WTC11 (cell line): ENCODE measurements around the gene OSM. TPM values are rescaled to one million over a fixed set of nuclear protein-coding genes. Genes with fewer than 3 reads are reported as not detected.
A peak's percentile ranks its signal among the peaks of the same experiment; 100 is the strongest.

Experiments used
- ATAC-seq: fragments of 200-7000 bp; cut with Tn5 transposase; 2 replicates; pipeline ENCODE4 v1.10.0; 2021; ENCODE audit warnings: mild to moderate bottlenecking, moderate library complexity
- CTCF ChIA-PET: fragments of 300-600 bp; sonication (Branson Sonifier 250); formaldehyde crosslinking; loops from one replicate; lab custom pipeline; 2021; ENCODE audit warnings: antibody characterized with exemption; lab: Charles Lee
- POLR2A ChIA-PET: fragments of 350-600 bp; sonication (Branson Sonifier 250); formaldehyde crosslinking; loops from one replicate; lab custom pipeline; 2021; ENCODE audit warnings: antibody characterized with exemption; lab: Charles Lee
- DNase-seq: peaks from one replicate; pipeline ENCODE4 v3.0.0; 2021; ENCODE audit warnings: low spot score
- H3K27ac Mint-ChIP-seq: 2 replicates; pipeline ENCODE4 v1.8.0; 2021; ENCODE audit warnings: mixed read lengths
- H3K27me3 Mint-ChIP-seq: 2 replicates; pipeline ENCODE4 v1.8.0; 2021; ENCODE audit warnings: low read depth, mild to moderate bottlenecking, moderate library complexity, mixed read lengths
- H3K36me3 Mint-ChIP-seq: 2 replicates; pipeline ENCODE4 v1.8.0; 2021; ENCODE audit warnings: mixed read lengths
- H3K4me1 Mint-ChIP-seq: 2 replicates; pipeline ENCODE4 v1.8.0; 2022; ENCODE audit warnings: mixed read lengths
- H3K4me3 Mint-ChIP-seq: 2 replicates; pipeline ENCODE4 v1.8.0; 2021; ENCODE audit warnings: mild to moderate bottlenecking, moderate library complexity, mixed read lengths
- H3K9me3 Mint-ChIP-seq: 2 replicates; pipeline ENCODE4 v1.8.0; 2021; ENCODE audit warnings: mixed read lengths
- ATF2 ChIP-seq: sonication (generic); formaldehyde crosslinking; IDR thresholded peaks from 2 replicates; pipeline ENCODE4 v1.8.1; 2022; ENCODE audit warnings: low read depth, missing genetic modification reagents, borderline replicate concordance
- CREB1 ChIP-seq: sonication (generic); formaldehyde crosslinking; IDR thresholded peaks from 2 replicates; pipeline ENCODE4 v1.8.0; 2023; ENCODE audit warnings: mild to moderate bottlenecking, missing genetic modification reagents
- ERG ChIP-seq: fragments of 250-450 bp; sonication (Bioruptor Pico); IDR thresholded peaks from 2 replicates; pipeline ENCODE4 v1.8.0; 2021; ENCODE audit warnings: mild to moderate bottlenecking
- FOXP4 ChIP-seq: sonication (generic); formaldehyde crosslinking; IDR thresholded peaks from 2 replicates; pipeline ENCODE4 v1.8.0; 2022; ENCODE audit warnings: mild to moderate bottlenecking, missing genetic modification reagents
- IRF1 ChIP-seq: sonication (generic); formaldehyde crosslinking; IDR thresholded peaks from 2 replicates; pipeline ENCODE4 v1.8.0; 2023; ENCODE audit warnings: missing genetic modification reagents
- JAZF1 ChIP-seq: fragments of 250-450 bp; sonication (Bioruptor Pico); IDR thresholded peaks from 2 replicates; pipeline ENCODE4 v1.9.0; 2021; ENCODE audit warnings: moderate library complexity, mild to moderate bottlenecking, inconsistent platforms
- NFE2L1 ChIP-seq: sonication (generic); formaldehyde crosslinking; IDR thresholded peaks from 2 replicates; pipeline ENCODE4 v1.8.1; 2023; ENCODE audit warnings: missing genetic modification reagents
- NR2C2 ChIP-seq: sonication (generic); formaldehyde crosslinking; IDR thresholded peaks from 2 replicates; pipeline ENCODE4 v1.8.0; 2022; ENCODE audit warnings: mild to moderate bottlenecking, missing genetic modification reagents
- RELA ChIP-seq: sonication (generic); formaldehyde crosslinking; IDR thresholded peaks from 2 replicates; pipeline ENCODE4 v1.8.1; 2022; ENCODE audit warnings: missing genetic modification reagents, mild to moderate bottlenecking, borderline replicate concordance
- RORB ChIP-seq: fragments of 250-450 bp; sonication (Bioruptor Pico); IDR thresholded peaks from 2 replicates; pipeline ENCODE4 v1.9.0; 2021; ENCODE audit warnings: mild to moderate bottlenecking
- ZNF121 ChIP-seq: sonication (generic); formaldehyde crosslinking; IDR thresholded peaks from 2 replicates; pipeline ENCODE4 v1.8.0; 2023; ENCODE audit warnings: missing genetic modification reagents
- ZNF263 ChIP-seq: sonication (generic); formaldehyde crosslinking; IDR thresholded peaks from 2 replicates; pipeline ENCODE4 v1.8.1; 2022; ENCODE audit warnings: low read depth, mild to moderate bottlenecking, moderate library complexity, missing genetic modification reagents
- ZNF512 ChIP-seq: sonication (generic); formaldehyde crosslinking; IDR thresholded peaks from 2 replicates; pipeline ENCODE4 v1.8.1; 2022; ENCODE audit warnings: missing genetic modification reagents, borderline replicate concordance
- ZNF671 ChIP-seq: fragments of 250-450 bp; sonication (Bioruptor Pico); IDR thresholded peaks from 2 replicates; pipeline ENCODE4 v1.8.0; 2021; ENCODE audit warnings: mild to moderate bottlenecking
- total RNA-seq: library from RNA; stranded (reverse); gene quantifications from 3 replicates; pipeline ENCODE4 v1.2.3, GENCODE V29; 2021
- TF ChIP-seq, protein P1 (sequence below): sonication (generic); formaldehyde crosslinking; IDR thresholded peaks from 2 replicates; pipeline ENCODE4 v1.8.1; 2023; ENCODE audit warnings: mild to moderate bottlenecking, missing genetic modification reagents, borderline replicate concordance
- TF ChIP-seq, protein P2 (sequence below): sonication (generic); formaldehyde crosslinking; IDR thresholded peaks from 2 replicates; pipeline ENCODE4 v1.8.0; 2022; ENCODE audit warnings: mild to moderate bottlenecking, missing genetic modification reagents

Gene OSM
- total RNA-seq, 1 experiment from 2014 or later = not detected

DNA sequence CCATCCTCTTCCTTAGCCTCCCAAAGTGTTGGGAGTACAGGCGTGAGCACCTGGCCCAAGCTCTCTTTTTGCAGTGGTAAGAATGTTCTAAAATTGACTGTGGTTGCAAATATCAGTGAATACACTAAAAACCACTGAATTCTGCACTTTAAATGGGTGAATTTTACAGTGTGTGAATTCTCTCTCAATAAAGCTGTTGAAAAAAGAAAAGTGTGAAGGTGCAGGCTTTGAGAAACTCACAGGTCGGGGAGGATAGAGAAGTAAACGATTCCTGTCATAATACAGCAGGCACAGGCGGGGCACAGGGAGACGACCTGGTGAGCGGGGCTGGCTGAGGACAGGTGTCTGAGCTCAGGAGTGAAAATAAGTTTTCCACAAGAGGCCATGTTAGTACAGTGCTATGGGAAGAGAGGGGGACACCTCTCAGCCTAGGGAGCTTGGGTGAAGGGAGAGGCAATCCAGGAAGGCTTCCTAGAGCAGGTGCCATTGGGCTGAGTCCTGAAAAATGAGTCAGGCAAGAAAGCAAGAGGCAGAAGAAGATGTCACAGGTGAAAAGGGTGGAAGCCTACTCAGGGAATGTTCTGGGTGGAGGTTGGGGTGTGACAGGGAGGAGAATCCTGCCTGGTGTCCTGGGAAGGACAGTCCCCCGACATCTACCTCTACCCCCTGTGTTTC lies 46.2 kb downstream of the OSM start (continued):
- TF ChIP-seq FOXP4 (CRISPR knock-in tag) = no peak
- TF ChIP-seq ZNF121 = no peak
- TF ChIP-seq ERG = no peak
- TF ChIP-seq NR2C2 (CRISPR knock-in tag) = no peak
- no peak for TF ChIP-seq ATF2 (CRISPR knock-in tag)
- no peak for TF ChIP-seq JAZF1 (CRISPR knock-in tag)
- no peak for TF ChIP-seq RORB (CRISPR knock-in tag)
- TF ChIP-seq, protein P1, sequence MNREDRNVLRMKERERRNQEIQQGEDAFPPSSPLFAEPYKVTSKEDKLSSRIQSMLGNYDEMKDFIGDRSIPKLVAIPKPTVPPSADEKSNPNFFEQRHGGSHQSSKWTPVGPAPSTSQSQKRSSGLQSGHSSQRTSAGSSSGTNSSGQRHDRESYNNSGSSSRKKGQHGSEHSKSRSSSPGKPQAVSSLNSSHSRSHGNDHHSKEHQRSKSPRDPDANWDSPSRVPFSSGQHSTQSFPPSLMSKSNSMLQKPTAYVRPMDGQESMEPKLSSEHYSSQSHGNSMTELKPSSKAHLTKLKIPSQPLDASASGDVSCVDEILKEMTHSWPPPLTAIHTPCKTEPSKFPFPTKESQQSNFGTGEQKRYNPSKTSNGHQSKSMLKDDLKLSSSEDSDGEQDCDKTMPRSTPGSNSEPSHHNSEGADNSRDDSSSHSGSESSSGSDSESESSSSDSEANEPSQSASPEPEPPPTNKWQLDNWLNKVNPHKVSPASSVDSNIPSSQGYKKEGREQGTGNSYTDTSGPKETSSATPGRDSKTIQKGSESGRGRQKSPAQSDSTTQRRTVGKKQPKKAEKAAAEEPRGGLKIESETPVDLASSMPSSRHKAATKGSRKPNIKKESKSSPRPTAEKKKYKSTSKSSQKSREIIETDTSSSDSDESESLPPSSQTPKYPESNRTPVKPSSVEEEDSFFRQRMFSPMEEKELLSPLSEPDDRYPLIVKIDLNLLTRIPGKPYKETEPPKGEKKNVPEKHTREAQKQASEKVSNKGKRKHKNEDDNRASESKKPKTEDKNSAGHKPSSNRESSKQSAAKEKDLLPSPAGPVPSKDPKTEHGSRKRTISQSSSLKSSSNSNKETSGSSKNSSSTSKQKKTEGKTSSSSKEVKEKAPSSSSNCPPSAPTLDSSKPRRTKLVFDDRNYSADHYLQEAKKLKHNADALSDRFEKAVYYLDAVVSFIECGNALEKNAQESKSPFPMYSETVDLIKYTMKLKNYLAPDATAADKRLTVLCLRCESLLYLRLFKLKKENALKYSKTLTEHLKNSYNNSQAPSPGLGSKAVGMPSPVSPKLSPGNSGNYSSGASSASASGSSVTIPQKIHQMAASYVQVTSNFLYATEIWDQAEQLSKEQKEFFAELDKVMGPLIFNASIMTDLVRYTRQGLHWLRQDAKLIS (CRISPR knock-in tag) = no peak
- TF ChIP-seq, protein P2, sequence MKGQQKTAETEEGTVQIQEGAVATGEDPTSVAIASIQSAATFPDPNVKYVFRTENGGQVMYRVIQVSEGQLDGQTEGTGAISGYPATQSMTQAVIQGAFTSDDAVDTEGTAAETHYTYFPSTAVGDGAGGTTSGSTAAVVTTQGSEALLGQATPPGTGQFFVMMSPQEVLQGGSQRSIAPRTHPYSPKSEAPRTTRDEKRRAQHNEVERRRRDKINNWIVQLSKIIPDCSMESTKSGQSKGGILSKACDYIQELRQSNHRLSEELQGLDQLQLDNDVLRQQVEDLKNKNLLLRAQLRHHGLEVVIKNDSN (CRISPR knock-in tag) = no peak
- no peak for TF ChIP-seq ZNF263 (CRISPR knock-in tag)
- no peak for TF ChIP-seq ZNF671 (CRISPR knock-in tag)
- no peak for TF ChIP-seq CREB1 (CRISPR knock-in tag)
- no peak for TF ChIP-seq RELA (CRISPR knock-in tag)

DNA sequence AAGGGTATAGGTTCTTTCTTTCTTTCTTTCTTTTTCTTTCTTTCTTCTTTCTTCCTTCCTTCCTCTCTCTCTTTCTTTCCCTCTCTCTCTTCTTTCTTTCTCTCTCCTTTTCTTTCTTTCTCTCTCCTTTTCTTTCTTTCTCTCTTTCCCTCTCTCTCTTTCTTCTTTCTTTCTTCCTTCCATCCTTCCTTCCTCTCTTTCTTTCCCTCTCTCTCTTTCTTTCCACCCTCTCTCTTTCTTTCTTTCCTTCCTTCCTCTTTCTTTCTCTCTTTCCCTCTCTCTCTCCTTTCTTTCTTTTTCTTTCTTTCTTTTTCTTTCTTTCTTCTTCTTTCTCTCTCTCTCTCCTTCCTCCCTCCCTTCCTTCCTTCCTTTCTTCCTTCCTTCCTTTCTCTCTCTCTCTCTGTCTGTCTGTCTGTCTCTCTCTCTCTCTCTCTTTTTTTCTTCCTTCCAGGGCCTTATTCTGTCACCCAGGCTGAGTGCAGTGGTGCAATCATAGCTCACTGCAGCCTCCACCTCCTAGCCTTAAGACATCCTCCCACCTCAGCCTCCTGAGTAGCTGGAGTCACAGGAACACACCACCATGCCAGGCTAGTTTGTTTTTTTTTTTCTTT lies 46.9 kb downstream of the OSM start:
- TF ChIP-seq NFE2L1 (CRISPR knock-in tag) (no peak), ZNF512 (CRISPR knock-in tag) (peak; percentile 84; the same call in 1 of the 2 replicates), IRF1 (no peak)
- no peak for ATAC-seq
- H3K36me3 Mint-ChIP-seq = no peaks in the 10 kb centered on the region

More for the DNA sequence above, 46.9 kb downstream of the OSM start:
- H3K27ac Mint-ChIP-seq = no peak overlapping the region
- peaks cover 4% of the 10 kb centered on the region; the same call in 1 of the 2 replicates for H3K27me3 Mint-ChIP-seq
- ChIA-PET POLR2A (interaction anchor here (0.6 kb wide), 1 partner anchor 17 kb away, joined by 3 read pairs; no protein-coding TSS in a partner anchor), CTCF (no interaction called here)
- H3K9me3 Mint-ChIP-seq = no peaks in the 10 kb centered on the region
- H3K4me3 Mint-ChIP-seq = no peak overlapping the region
- DNase-seq = no peak
- H3K4me1 Mint-ChIP-seq = peaks cover 11% of the 10 kb centered on the region
